IMR-90 (cell line): ENCODE results near the gene TSC22D4. TPM values are rescaled to one million over a fixed set of nuclear protein-coding genes. Genes with fewer than 3 reads are reported as not detected.

ENCODE experiments used
- ATAC-seq: fragments of 200-7000 bp; cut with Tn5 transposase; 2 replicates; pipeline ENCODE4 v1.9.1; 2020; ENCODE audit warnings: low read depth, mild to moderate bottlenecking, moderate library complexity
- BruUV-seq: library from RNA; stranded (reverse); fragments of 400-500 nt; replicated peaks from 2 replicates; lab custom pipeline; 2021; lab: Mats Ljungman, UMichigan
- CTCF ChIA-PET: fragments of 300-600 bp; formaldehyde crosslinking; extraction: SDS; loops from one replicate; lab custom pipeline; 2021; ENCODE audit warnings: antibody characterized with exemption; lab: Yijun Ruan, JAX
- POLR2A ChIA-PET: fragments of 300-600 bp; sonication (Branson Sonifier 250); formaldehyde crosslinking; loops from one replicate; lab custom pipeline; 2022; ENCODE audit warnings: antibody characterized with exemption; ENCODE audit not compliant: unreplicated experiment; lab: Charles Lee
- DNase-seq: peaks from one replicate; pipeline ENCODE4 v3.0.0; 2013
- H2AFZ ChIP-seq: replicated peaks from 2 replicates; pipeline ENCODE3; 2013; ENCODE audit warnings: low read length, mild to moderate bottlenecking; ENCODE audit not compliant: poor library complexity
- H2AK5ac ChIP-seq: 2 replicates; pipeline ENCODE4 v1.6.1; 2013; ENCODE audit warnings: low read depth, low read length, inconsistent platforms
- H2AK9ac ChIP-seq: replicated peaks from 2 replicates; pipeline ENCODE3; 2013; ENCODE audit warnings: mild to moderate bottlenecking, low read depth, low read length, moderate library complexity; ENCODE audit not compliant: poor library complexity
- H2BK120ac ChIP-seq: 2 replicates; pipeline ENCODE4 v1.6.1; 2013; ENCODE audit warnings: low read depth, low read length, inconsistent platforms
- H2BK15ac ChIP-seq: 3 replicates; pipeline ENCODE4 v1.6.1; 2013; ENCODE audit warnings: low read depth, low read length, inconsistent platforms
- H2BK20ac ChIP-seq: 2 replicates; pipeline ENCODE4 v1.6.1; 2013; ENCODE audit warnings: low read depth, mild to moderate bottlenecking, inconsistent platforms, low read length, moderate library complexity
- H2BK5ac ChIP-seq: 2 replicates; pipeline ENCODE4 v1.6.1; 2013; ENCODE audit warnings: mild to moderate bottlenecking, low read depth, low read length, inconsistent platforms; ENCODE audit not compliant: poor library complexity, severe bottlenecking
- H3K14ac ChIP-seq: replicated peaks from 2 replicates; pipeline ENCODE4 v1.6.1; 2013; ENCODE audit warnings: low read depth, low read length, inconsistent platforms
- H3K18ac ChIP-seq: 2 replicates; pipeline ENCODE4 v1.6.1; 2013; ENCODE audit warnings: low read depth, low read length, control low read depth
- H3K23ac ChIP-seq: 2 replicates; pipeline ENCODE4 v1.6.1; 2013; ENCODE audit warnings: low read depth, low read length, inconsistent platforms
- H3K27ac ChIP-seq: 2 replicates; pipeline ENCODE4 v1.5.1; 2013; ENCODE audit warnings: mild to moderate bottlenecking, control low read depth, low read length; ENCODE audit not compliant: insufficient read depth
- H3K27me3 ChIP-seq: 2 replicates; pipeline ENCODE4 v1.6.1; 2013; ENCODE audit warnings: low read length; ENCODE audit not compliant: control insufficient read depth, insufficient read depth
- H3K36me3 ChIP-seq: 2 replicates; pipeline ENCODE4 v1.6.1; 2013; ENCODE audit warnings: low read length, mixed read lengths; ENCODE audit not compliant: control insufficient read depth, insufficient read depth
- H3K4ac ChIP-seq: 2 replicates; pipeline ENCODE4 v1.6.1; 2013; ENCODE audit warnings: low read depth, low read length, inconsistent platforms
- H3K4me1 ChIP-seq: 2 replicates; pipeline ENCODE4 v1.6.1; 2013; ENCODE audit warnings: low read length, mixed read lengths; ENCODE audit not compliant: control insufficient read depth, insufficient read depth
- H3K4me2 ChIP-seq: 2 replicates; pipeline ENCODE4 v1.6.1; 2013; ENCODE audit warnings: low read depth, mild to moderate bottlenecking, control low read depth, low read length, moderate library complexity
- H3K4me3 ChIP-seq: 2 replicates; pipeline ENCODE4 v1.5.1; 2013; ENCODE audit warnings: low read depth, mild to moderate bottlenecking, control low read depth, low read length, moderate library complexity; ENCODE audit not compliant: insufficient read depth
- H3K56ac ChIP-seq: 2 replicates; pipeline ENCODE4 v1.6.1; 2013; ENCODE audit warnings: low read length, inconsistent platforms; ENCODE audit not compliant: insufficient read depth; ENCODE audit errors: extremely low read depth
- H3K79me1 ChIP-seq, 2 experiments: 2 replicates each; pipeline ENCODE4 v1.6.1; 2013; ENCODE audit warnings: low read length in 2 of 2, inconsistent platforms in 1 of 2, low read depth in 1 of 2
- H3K9ac ChIP-seq: 2 replicates; pipeline ENCODE4 v1.6.1; 2013; ENCODE audit warnings: low read depth, low read length, control low read depth
- H3K9me1 ChIP-seq: 2 replicates; pipeline ENCODE4 v1.6.1; 2013; ENCODE audit warnings: low read length, inconsistent platforms; ENCODE audit not compliant: insufficient read depth
- H3K9me3 ChIP-seq: 2 replicates; pipeline ENCODE4 v1.6.1; 2013; ENCODE audit warnings: low read length; ENCODE audit not compliant: control insufficient read depth, insufficient read depth
- H4K20me1 ChIP-seq: 2 replicates; pipeline ENCODE4 v1.6.1; 2013; ENCODE audit warnings: low read length, inconsistent platforms; ENCODE audit not compliant: insufficient read depth
- H4K5ac ChIP-seq: 2 replicates; pipeline ENCODE4 v1.6.1; 2013; ENCODE audit warnings: mild to moderate bottlenecking, low read depth, low read length, control low read depth
- H4K8ac ChIP-seq, 2 experiments: 2 replicates each; pipeline ENCODE4 v1.6.1; 2013; ENCODE audit warnings: low read depth in 2 of 2, low read length in 2 of 2, control low read depth in 1 of 2, inconsistent platforms in 1 of 2
- H4K91ac ChIP-seq: 2 replicates; pipeline ENCODE4 v1.6.1; 2013; ENCODE audit warnings: low read depth, low read length, inconsistent platforms; ENCODE audit not compliant: insufficient read depth
- CTCF ChIP-seq: conservative IDR thresholded peaks from 2 replicates; pipeline ENCODE4 v1.5.1; 2012; ENCODE audit warnings: mild to moderate bottlenecking, low read depth, low read length, improper control_type of control experiment
- RAD21 ChIP-seq: IDR thresholded peaks from 2 replicates; pipeline ENCODE4 v1.6.1; 2012; ENCODE audit warnings: low read length, improper control_type of control experiment
- WGBS, 2 experiments: methylation state at CpG; one replicate each; pipeline versions ENCODE4 v1.1.5 to v1.1.7; 2013; ENCODE audit warnings: missing lambda C conversion rate in 2 of 2; ENCODE audit not compliant: insufficient read length in 1 of 2; ENCODE audit errors: extremely low coverage in 2 of 2; 5-methylcytosine and 5-hydroxymethylcytosine counted together
- dilution Hi-C: fragments of 300-500 bp; cut with HindIII; formaldehyde crosslinking; loops from one replicate; pipeline ENCODE4 v1.14.3; 2018; ENCODE audit warnings: low sequenced_read_pairs; ENCODE audit not compliant: unreplicated experiment
- in situ Hi-C: fragments of 300-500 bp; cut with MboI; formaldehyde crosslinking; loops from 3 replicates; pipeline ENCODE4 v1.14.3; 2019; ENCODE audit warnings: low sequenced_read_pairs, inconsistent platforms, mixed read lengths
- intact Hi-C: fragments of 100-400 bp; cut with micrococcal nuclease; formaldehyde crosslinking; loops from 2 replicates; pipeline ENCODE4 v1.10.0; 2022
- polyA plus RNA-seq, 3 experiments: library from polyadenylated mRNA; depleted of rRNA; stranded (reverse); fragments of >200 nt; gene quantifications; 2 replicates each; pipeline ENCODE4 v1.2.3, GENCODE V29; 2012; ENCODE audit warnings: low replicate concordance in 1 of 3
- total RNA-seq: library from RNA; depleted of rRNA; stranded (reverse); fragments of >200 nt; gene quantifications from 2 replicates; pipeline ENCODE4 v1.2.3, GENCODE V29; 2012

TSC22D4 gene
- total and polyA plus RNA-seq, 2 of the 4 experiments (the other 2 are of a cell fraction) = 9.3 to 29.9 TPM

GRCh38 chr7:100456562-100456961 lies 22.5 kb downstream of the TSC22D4 start:
- Histone ChIP-seq H3K4me1 (no peaks in the 10 kb centered on the region), H3K18ac (no peak overlapping the region), H3K14ac (no peak overlapping the region), H3K27me3 (no peaks in the 10 kb centered on the region), H3K4me3 (no peak overlapping the region), H3K23ac (no peak overlapping the region), H4K91ac (no peak overlapping the region), H3K4ac (no peak overlapping the region), H4K8ac (no peak overlapping the region), H4K5ac (no peak overlapping the region), H3K9me1 (no peaks in the 10 kb centered on the region), H2AK9ac (peak overlapping the region; percentile 42), H2AFZ (no peak overlapping the region), H2BK20ac (no peak overlapping the region), H3K56ac (no peak overlapping the region), H2BK5ac (no peak overlapping the region), H3K36me3 (peaks cover 3% of the 10 kb centered on the region; the same call in 1 of the 2 replicates), H2BK15ac (no peak overlapping the region), H3K79me1 (no peaks in the 10 kb centered on the region), H2BK120ac (no peak overlapping the region), H4K20me1 (no peaks in the 10 kb centered on the region), H2AK5ac (no peak overlapping the region), H3K9me3 (no peaks in the 10 kb centered on the region), H3K9ac (no peak overlapping the region), H3K27ac (no peak overlapping the region), H3K4me2 (no peak overlapping the region)
- DNase-seq (no peak), ATAC-seq (no peak)
- TF ChIP-seq CTCF = 0 out of 2 replicates have a peak, but pooled peaks have one; percentile 1
- TF ChIP-seq RAD21 = no peak
- ChIA-PET POLR2A (no interaction called here), CTCF (interaction anchor here (1.6 kb wide), 1 partner anchor 9 kb away, joined by 4 read pairs; no protein-coding TSS in a partner anchor)
- 92 to 100% methylated on average over 2 to 9 of the region's 14 CpGs for WGBS, 2 experiments
- BruUV-seq = no TSS peak
- in situ Hi-C loops (loop anchor here (25.0 kb wide), 1 partner anchor 406 kb away; the partner anchor contains the start of genes SLC12A9 and TRIP6), intact Hi-C loops (no loop called here), dilution Hi-C loops (no loop called here)
